ENCODE results near the gene FRAS1.
"Not testable (repeated sequence)": the region's sequence is repeated elsewhere in the genome, so short reads cannot be mapped to it uniquely, and the experiment has no call there.

Gene FRAS1

DNA sequence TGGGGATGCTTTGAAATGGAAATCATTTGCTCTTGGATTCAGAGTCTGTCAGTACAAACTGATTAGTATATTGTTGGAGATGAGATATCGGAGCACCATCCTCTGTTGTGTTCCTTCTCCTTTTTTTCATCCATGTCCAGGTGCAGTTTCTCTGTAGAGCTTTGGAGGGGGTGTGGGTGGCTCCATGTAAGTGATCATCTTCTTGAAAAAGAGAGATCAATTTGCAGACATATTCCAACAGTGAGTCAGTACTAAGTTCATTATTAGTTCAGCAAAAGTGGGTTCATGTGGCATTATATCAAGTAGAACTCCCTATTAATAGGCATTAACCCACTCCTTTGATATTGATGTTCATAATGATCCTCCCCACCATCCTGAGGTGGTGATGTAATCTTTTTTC lies 18.9 kb downstream of the FRAS1 start:
- ChIA-PET POLR2A (no interaction called here), CTCF (no interaction called here)
- TF ChIP-seq SUZ12 (IDR thresholded peaks at IDR 0.05) (no peak), NFRKB (IDR thresholded peaks at IDR 0.05) (no peak), BHLHE40 (IDR thresholded peaks at IDR 0.05; ENCODE audit: borderline replicate concordance) (no peak), CTBP1 (IDR thresholded peaks at IDR 0.05; ENCODE audit: borderline replicate concordance) (no peak), FOXM1 (IDR thresholded peaks at IDR 0.05; ENCODE audit: borderline replicate concordance) (no peak), ELF4 (IDR thresholded peaks at IDR 0.05) (no peak)
- TF ChIP-seq, protein P1, sequence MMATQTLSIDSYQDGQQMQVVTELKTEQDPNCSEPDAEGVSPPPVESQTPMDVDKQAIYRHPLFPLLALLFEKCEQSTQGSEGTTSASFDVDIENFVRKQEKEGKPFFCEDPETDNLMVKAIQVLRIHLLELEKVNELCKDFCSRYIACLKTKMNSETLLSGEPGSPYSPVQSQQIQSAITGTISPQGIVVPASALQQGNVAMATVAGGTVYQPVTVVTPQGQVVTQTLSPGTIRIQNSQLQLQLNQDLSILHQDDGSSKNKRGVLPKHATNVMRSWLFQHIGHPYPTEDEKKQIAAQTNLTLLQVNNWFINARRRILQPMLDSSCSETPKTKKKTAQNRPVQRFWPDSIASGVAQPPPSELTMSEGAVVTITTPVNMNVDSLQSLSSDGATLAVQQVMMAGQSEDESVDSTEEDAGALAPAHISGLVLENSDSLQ (IDR thresholded peaks at IDR 0.05): no peak

DNA sequence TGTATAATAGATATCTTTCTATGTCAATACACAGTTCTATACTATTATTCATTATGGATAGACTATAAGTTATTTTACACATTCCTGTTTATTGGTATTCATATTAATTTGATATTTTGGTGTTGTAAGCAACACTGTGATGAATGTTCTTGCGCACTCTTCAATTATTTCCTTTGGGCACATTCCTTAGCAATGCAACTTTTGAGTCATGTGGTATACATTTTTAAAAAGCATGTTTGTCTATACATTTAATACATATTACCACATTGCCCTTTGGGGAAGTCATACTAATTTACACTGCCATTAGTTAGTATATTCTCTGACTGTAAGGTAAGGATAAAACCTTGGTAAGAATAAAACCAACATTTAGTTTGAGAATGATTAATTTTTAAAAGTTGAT lies 21.0 kb downstream of the FRAS1 start:
- POLR2A ChIA-PET: no interaction called here

More for the DNA sequence above, 18.9 kb downstream of the FRAS1 start:
- no peak for DNase-seq (ENCODE audit: extremely low spot score)

DNA sequence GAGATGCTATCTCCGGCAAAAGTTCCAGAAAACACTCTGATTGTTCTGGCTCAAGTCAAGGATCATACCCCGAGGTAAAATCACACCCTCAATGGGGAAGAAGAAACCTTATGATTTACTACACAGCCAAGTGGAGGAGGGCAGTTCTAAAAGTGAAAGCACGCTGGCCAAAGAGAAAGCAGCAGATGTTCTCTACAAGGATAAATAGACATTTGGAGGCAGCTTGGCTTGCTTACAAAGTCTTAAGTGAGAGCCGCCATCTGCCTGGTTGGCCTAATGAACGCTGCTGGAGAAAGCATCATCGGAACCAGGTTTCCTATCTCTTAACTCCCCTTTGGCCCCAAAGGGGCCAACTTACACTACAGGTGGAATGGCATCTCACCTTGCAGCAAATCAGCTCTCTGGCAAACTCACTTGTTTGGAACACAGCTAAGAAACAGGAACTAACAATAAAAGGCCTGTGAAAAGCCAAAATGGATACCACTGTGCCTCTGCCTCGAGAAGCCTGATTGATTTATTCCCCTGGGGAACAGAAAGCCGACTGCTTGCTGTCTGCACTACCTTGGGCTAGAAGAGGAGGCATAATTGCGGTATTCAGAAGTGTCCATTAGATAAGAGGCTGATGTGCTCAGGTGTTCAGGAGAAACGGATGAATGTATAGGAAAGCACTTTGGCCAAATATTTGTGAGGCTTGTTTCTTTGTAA lies 22.8 kb downstream of the FRAS1 start:
- ChIA-PET POLR2A (no interaction called here), CTCF (no interaction called here)
- DNase-seq (ENCODE audit: extremely low spot score): no peak
- TF ChIP-seq L3MBTL2 (conservative IDR thresholded peaks at IDR 0.05) (no peak), ELF4 (IDR thresholded peaks at IDR 0.05) (no peak), BHLHE40 (IDR thresholded peaks at IDR 0.05; ENCODE audit: borderline replicate concordance) (no peak), NFRKB (IDR thresholded peaks at IDR 0.05) (no peak), SP1 (IDR thresholded peaks at IDR 0.05) (no peak), HDGF (IDR thresholded peaks at IDR 0.05; ENCODE audit: borderline replicate concordance) (no peak), LEF1 (IDR thresholded peaks at IDR 0.05; ENCODE audit: borderline replicate concordance) (no peak), FOXK2 (IDR thresholded peaks at IDR 0.05) (no peak), TARDBP (IDR thresholded peaks at IDR 0.05) (no peak), CTBP1 (IDR thresholded peaks at IDR 0.05; ENCODE audit: borderline replicate concordance) (no peak), FOXA1 (IDR thresholded peaks at IDR 0.05) (no peak), SUZ12 (IDR thresholded peaks at IDR 0.05) (no peak), ZNF384 (IDR thresholded peaks at IDR 0.05) (no peak), FOXM1 (IDR thresholded peaks at IDR 0.05; ENCODE audit: borderline replicate concordance) (no peak), ARNT (IDR thresholded peaks at IDR 0.05) (no peak)
- TF ChIP-seq, protein P1 (IDR thresholded peaks at IDR 0.05): no peak

More for the DNA sequence above, 21.0 kb downstream of the FRAS1 start:
- TF ChIP-seq TARDBP (IDR thresholded peaks at IDR 0.05) (no peak), SUZ12 (IDR thresholded peaks at IDR 0.05) (no peak), FOXK2 (IDR thresholded peaks at IDR 0.05) (no peak), ELF4 (IDR thresholded peaks at IDR 0.05) (no peak)
- TF ChIP-seq, protein P1 (IDR thresholded peaks at IDR 0.05): no peak
- no peak for DNase-seq (ENCODE audit: extremely low spot score)
- CTCF ChIA-PET: no interaction called here

DNA sequence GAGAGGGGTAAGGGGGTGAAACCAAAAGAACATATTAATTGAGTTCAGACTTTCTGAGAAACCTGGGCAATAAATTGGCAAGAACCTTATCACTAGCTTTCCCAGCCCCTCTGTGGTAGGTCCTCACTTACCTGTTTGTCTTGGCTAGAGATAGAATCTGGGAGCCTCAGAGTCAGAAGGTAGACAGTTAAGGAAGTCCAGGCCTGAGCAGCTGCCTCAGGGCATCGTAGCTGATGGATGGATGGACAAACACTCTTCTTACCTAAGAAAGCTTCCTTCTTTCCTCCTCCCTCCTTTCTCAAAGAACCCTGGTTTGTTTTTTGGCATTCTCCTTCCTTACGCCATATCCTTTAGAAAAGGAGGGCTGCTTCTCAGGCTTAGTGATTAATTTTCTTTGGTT lies 24.4 kb downstream of the FRAS1 start:
- DNase-seq (ENCODE audit: extremely low spot score): no peak
- CTCF ChIA-PET: no interaction called here
- TF ChIP-seq ELF4 (IDR thresholded peaks at IDR 0.05) (no peak), TARDBP (IDR thresholded peaks at IDR 0.05) (no peak), SP1 (IDR thresholded peaks at IDR 0.05) (no peak), NFRKB (IDR thresholded peaks at IDR 0.05) (no peak), LEF1 (IDR thresholded peaks at IDR 0.05; ENCODE audit: borderline replicate concordance) (no peak), CTBP1 (IDR thresholded peaks at IDR 0.05; ENCODE audit: borderline replicate concordance) (no peak), FOXA1 (IDR thresholded peaks at IDR 0.05) (no peak), HDGF (IDR thresholded peaks at IDR 0.05; ENCODE audit: borderline replicate concordance) (no peak), ARNT (IDR thresholded peaks at IDR 0.05) (no peak), ZNF384 (IDR thresholded peaks at IDR 0.05) (no peak), FOXK2 (IDR thresholded peaks at IDR 0.05) (no peak), SUZ12 (IDR thresholded peaks at IDR 0.05) (no peak)
- POLR2A ChIA-PET: interaction anchor here (1.1 kb wide), 1 partner anchor 17 kb away, joined by 3 read pairs; no protein-coding TSS in a partner anchor

DNA sequence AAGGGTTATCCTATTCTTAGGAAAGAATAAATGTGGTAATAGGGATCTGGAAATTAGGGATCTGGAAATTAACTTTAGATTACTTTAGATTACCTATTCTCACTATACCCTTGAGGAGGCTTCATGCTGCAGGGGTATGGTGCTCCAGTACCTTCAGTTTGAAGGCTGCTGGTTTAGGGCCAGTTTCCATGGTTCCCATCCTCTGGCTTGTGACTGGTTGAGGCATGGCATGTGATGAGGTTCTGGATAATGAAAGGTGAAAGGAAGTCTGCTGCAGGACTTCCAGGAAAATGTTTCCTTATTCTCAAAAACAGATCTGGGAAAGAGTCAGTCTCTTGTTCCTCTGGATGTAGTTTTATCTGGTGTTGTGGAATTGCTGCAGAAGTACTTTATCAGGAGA lies 25.9 kb downstream of the FRAS1 start:
- ChIA-PET CTCF (interaction anchor here (0.7 kb wide), 1 partner anchor 90 kb away, joined by 3 read pairs; no protein-coding TSS in a partner anchor), POLR2A (no interaction called here)
- no peak for TF ChIP-seq SP1 (IDR thresholded peaks at IDR 0.05)
- no peak for TF ChIP-seq FOXK2 (IDR thresholded peaks at IDR 0.05)
- no peak for TF ChIP-seq ZNF384 (IDR thresholded peaks at IDR 0.05)
- no peak for TF ChIP-seq ELF4 (IDR thresholded peaks at IDR 0.05)
- TF ChIP-seq, protein P1 (IDR thresholded peaks at IDR 0.05): no peak
- TF ChIP-seq SUZ12 (IDR thresholded peaks at IDR 0.05): no peak
- no peak for TF ChIP-seq HDGF (IDR thresholded peaks at IDR 0.05; ENCODE audit: borderline replicate concordance)
- TF ChIP-seq FOXM1 (IDR thresholded peaks at IDR 0.05; ENCODE audit: borderline replicate concordance): no peak
- no peak for TF ChIP-seq TARDBP (IDR thresholded peaks at IDR 0.05)
- DNase-seq (ENCODE audit: extremely low spot score): no peak

DNA sequence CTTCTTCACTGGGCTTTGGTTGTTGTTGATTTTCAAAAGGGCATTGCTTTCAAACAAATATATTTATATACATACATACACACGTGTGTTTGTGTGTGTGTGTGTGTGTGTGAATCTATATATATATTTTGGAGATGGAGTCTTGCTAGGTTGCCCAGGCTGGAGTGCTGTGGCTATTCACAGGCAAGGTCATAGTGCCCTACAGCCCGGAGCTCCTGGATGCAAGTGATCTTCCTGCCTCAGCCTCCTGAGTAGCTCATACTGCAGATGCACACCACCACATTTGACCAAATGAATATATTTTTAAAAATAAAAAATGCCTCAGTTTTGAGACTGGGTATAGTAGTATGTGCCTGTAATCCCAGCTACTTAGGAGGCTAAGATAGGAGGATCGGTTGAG lies 34.4 kb downstream of the FRAS1 start:
- no peak for DNase-seq (ENCODE audit: extremely low spot score)
- ChIA-PET POLR2A (no interaction called here), CTCF (no interaction called here)
- TF ChIP-seq FOXM1 (IDR thresholded peaks at IDR 0.05; ENCODE audit: borderline replicate concordance) (no peak), SUZ12 (IDR thresholded peaks at IDR 0.05) (no peak), HDGF (IDR thresholded peaks at IDR 0.05; ENCODE audit: borderline replicate concordance) (no peak), TARDBP (IDR thresholded peaks at IDR 0.05) (no peak), NFRKB (IDR thresholded peaks at IDR 0.05) (no peak), SP1 (IDR thresholded peaks at IDR 0.05) (no peak), FOXA1 (IDR thresholded peaks at IDR 0.05) (no peak), L3MBTL2 (conservative IDR thresholded peaks at IDR 0.05) (no peak), ARNT (IDR thresholded peaks at IDR 0.05) (no peak)

DNA sequence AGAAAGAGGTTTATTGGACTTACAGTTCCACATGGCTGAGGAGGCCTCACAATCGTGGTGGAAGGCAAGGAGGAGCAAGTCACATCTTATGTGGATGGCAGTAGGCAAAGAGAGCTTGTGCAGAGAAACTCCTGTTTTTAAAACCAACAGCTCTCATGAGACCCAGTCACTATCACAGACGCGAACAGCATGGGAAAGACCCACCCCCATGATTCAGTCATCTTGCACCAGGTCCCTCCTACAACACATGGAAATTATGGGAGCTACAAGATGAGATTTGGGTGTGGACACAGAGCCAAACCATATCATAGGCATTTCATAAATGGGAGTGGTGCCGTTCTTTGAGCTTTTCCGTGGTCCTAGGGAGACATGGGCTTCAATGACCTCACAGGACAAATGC lies 35.2 kb downstream of the FRAS1 start:
- POLR2A ChIA-PET; CTCF ChIA-PET; DNase-seq (ENCODE audit: extremely low spot score): not testable (repeated sequence)

Measured in HEK293T (cell line).